BE2C (cell line): ENCODE results near the gene NPAS1. TPM values are rescaled to one million over a fixed set of nuclear protein-coding genes. Genes with fewer than 3 reads are reported as not detected.

Source experiments
- DNase-seq: peaks from one replicate; pipeline ENCODE4 v3.0.0-alpha.2; 2020
- H3K27me3 ChIP-seq: fragments of 250-450 bp; sonication (Bioruptor Pico); 2 replicates; pipeline ENCODE4 v1.5.1; 2020; ENCODE audit warnings: mild to moderate bottlenecking
- H3K36me3 ChIP-seq: fragments of 250-450 bp; sonication (Bioruptor Pico); 2 replicates; pipeline ENCODE4 v1.5.1; 2020; ENCODE audit warnings: mild to moderate bottlenecking
- H3K4me1 ChIP-seq: fragments of 250-450 bp; sonication (Bioruptor Pico); 2 replicates; pipeline ENCODE4 v1.5.1; 2020
- H3K4me3 ChIP-seq: 2 replicates; pipeline ENCODE4 v1.5.1; 2011; ENCODE audit warnings: low read depth, low read length
- H3K9me3 ChIP-seq: fragments of 250-450 bp; sonication (Bioruptor Pico); 2 replicates; pipeline ENCODE4 v1.5.1; 2020
- polyA plus RNA-seq: library from polyadenylated mRNA; unstranded; fragments of >200 nt; gene quantifications from one replicate; pipeline ENCODE4 v1.2.1, GENCODE V29; 2012; ENCODE audit warnings: low read depth, missing spikeins; ENCODE audit not compliant: insufficient read length, insufficient read depth
- TF ChIP-seq, protein P1 (sequence below): IDR thresholded peaks from 2 replicates; pipeline ENCODE4 v1.5.1; 2012; ENCODE audit warnings: mild to moderate bottlenecking, low read depth, low read length

Gene NPAS1, protein sequence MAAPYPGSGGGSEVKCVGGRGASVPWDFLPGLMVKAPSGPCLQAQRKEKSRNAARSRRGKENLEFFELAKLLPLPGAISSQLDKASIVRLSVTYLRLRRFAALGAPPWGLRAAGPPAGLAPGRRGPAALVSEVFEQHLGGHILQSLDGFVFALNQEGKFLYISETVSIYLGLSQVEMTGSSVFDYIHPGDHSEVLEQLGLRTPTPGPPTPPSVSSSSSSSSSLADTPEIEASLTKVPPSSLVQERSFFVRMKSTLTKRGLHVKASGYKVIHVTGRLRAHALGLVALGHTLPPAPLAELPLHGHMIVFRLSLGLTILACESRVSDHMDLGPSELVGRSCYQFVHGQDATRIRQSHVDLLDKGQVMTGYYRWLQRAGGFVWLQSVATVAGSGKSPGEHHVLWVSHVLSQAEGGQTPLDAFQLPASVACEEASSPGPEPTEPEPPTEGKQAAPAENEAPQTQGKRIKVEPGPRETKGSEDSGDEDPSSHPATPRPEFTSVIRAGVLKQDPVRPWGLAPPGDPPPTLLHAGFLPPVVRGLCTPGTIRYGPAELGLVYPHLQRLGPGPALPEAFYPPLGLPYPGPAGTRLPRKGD
- polyA plus RNA-seq = 1.4 TPM

DNA sequence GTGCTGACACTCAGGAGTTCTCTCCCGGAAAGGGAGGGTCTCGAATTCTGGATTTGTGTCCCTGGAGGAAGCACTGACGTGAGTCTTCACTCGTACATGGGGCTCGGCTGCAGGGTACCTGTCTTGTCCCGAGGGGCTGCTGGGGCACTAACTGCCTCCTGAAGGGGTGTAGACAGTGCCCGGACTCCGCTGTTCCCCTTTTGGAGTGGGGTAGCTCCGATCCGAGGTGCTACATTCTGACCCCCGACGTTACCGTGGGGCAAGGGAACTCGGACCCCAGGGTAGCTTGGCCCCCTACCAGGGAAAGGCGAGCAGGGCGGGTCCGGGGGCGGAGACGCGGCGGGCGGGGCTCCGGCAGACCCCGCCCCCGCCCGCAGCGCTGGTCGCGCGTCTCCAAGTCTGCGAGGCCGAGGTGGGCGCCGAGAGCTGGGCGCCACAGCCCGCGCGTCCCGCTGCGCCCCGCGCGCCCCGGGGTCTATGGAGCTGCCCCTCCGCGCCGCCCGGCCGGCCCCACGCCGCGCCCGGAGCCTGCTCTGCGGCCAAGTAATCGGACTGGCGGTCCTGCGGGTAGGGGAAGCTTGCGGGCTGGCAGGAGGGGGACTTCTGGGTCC is at the start of gene NPAS1:
TSS of gene NPAS1 (plus strand) at position 407 of the 611 bp plus-strand sequence. CDS start 1,211 bp downstream, outside the sequence.
- no peaks in the 10 kb centered on the region for H3K9me3 ChIP-seq
- DNase-seq = no peak
- no peaks in the 10 kb centered on the region for H3K36me3 ChIP-seq
- peaks cover 60% of the 10 kb centered on the region for H3K27me3 ChIP-seq
- TF ChIP-seq, protein P1, sequence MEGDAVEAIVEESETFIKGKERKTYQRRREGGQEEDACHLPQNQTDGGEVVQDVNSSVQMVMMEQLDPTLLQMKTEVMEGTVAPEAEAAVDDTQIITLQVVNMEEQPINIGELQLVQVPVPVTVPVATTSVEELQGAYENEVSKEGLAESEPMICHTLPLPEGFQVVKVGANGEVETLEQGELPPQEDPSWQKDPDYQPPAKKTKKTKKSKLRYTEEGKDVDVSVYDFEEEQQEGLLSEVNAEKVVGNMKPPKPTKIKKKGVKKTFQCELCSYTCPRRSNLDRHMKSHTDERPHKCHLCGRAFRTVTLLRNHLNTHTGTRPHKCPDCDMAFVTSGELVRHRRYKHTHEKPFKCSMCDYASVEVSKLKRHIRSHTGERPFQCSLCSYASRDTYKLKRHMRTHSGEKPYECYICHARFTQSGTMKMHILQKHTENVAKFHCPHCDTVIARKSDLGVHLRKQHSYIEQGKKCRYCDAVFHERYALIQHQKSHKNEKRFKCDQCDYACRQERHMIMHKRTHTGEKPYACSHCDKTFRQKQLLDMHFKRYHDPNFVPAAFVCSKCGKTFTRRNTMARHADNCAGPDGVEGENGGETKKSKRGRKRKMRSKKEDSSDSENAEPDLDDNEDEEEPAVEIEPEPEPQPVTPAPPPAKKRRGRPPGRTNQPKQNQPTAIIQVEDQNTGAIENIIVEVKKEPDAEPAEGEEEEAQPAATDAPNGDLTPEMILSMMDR = no peak
- no peaks in the 10 kb centered on the region; the same call in 1 of the 2 replicates for H3K4me1 ChIP-seq
- no peak within 1 kb of the TSS for H3K4me3 ChIP-seq

DNA sequence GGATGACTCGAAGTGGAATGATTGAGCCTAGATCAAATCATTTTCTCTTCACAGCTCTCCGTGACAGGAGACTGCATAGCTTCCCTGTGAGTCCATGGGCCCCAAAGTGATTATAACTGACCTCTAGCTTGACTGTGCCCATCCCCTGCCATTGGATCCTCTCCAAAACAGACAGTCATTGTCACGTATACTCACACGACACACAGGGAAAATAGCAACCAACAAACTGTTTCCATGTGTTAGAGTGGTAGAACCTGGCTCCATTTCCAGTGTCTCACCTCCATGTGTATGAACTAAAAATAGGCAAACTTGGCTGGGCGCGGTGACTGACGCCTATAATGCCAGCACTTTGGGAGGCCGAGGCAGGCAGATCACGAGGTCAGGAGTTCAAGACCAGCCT is 48.8 kb upstream of the NPAS1 start:
- Histone ChIP-seq H3K36me3 (no peaks in the 10 kb centered on the region; the same call in 1 of the 2 replicates), H3K27me3 (no peaks in the 10 kb centered on the region), H3K9me3 (no peaks in the 10 kb centered on the region), H3K4me3 (no peak overlapping the region), H3K4me1 (no peaks in the 10 kb centered on the region)
- DNase-seq = no peak
- TF ChIP-seq, protein P1 = no peak

DNA sequence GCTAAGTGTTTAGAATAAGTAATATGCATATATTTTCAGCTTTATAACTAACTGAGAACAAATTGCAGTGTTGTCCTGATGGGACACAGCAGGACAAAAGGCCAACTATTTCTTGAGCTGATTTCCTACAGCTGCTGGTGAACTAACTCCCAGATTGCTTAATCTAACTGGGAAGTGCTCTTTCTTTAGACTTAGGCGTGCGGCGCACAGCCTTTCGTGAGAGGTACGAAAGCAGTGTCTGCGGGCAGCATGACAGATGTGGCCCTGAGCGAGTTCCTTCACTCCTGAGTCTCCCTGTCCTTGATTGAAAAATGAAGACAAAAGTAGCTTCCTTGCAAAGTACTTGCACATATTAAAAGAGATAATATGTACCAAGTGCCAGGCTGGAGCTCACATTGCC is 47.3 kb upstream of the NPAS1 start:
- H3K9me3 ChIP-seq = no peaks in the 10 kb centered on the region
- H3K27me3 ChIP-seq = no peaks in the 10 kb centered on the region
- peaks cover 8% of the 10 kb centered on the region for H3K4me1 ChIP-seq
- H3K36me3 ChIP-seq = no peaks in the 10 kb centered on the region; the same call in 1 of the 2 replicates
- DNase-seq = no peak
- TF ChIP-seq, protein P1 = no peak
- H3K4me3 ChIP-seq = no peak overlapping the region

DNA sequence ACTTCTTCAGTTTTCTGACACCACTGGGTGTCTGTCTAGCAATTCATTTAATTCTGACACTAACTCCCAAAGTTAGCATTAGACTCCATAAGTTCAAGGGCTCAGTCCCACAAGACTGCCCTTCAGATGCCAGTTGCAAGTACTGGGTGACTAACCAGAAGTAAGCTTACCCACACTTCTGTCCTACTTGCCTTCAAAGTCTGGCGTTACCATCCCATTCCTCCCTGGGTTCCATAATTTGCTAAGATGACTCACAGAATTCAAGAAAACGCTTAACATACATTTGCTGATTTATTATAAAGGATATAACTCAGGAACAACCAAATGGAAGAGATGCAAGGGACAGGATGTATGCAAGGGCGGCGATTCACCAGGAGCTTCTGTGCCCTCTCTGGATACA is 45.5 kb upstream of the NPAS1 start:
- no peaks in the 10 kb centered on the region; the same call in 1 of the 2 replicates for H3K36me3 ChIP-seq
- no peaks in the 10 kb centered on the region for H3K27me3 ChIP-seq
- no peaks in the 10 kb centered on the region for H3K9me3 ChIP-seq
- no peak for DNase-seq
- H3K4me1 ChIP-seq = peaks cover 8% of the 10 kb centered on the region
- TF ChIP-seq, protein P1 = no peak
- no peak overlapping the region for H3K4me3 ChIP-seq

DNA sequence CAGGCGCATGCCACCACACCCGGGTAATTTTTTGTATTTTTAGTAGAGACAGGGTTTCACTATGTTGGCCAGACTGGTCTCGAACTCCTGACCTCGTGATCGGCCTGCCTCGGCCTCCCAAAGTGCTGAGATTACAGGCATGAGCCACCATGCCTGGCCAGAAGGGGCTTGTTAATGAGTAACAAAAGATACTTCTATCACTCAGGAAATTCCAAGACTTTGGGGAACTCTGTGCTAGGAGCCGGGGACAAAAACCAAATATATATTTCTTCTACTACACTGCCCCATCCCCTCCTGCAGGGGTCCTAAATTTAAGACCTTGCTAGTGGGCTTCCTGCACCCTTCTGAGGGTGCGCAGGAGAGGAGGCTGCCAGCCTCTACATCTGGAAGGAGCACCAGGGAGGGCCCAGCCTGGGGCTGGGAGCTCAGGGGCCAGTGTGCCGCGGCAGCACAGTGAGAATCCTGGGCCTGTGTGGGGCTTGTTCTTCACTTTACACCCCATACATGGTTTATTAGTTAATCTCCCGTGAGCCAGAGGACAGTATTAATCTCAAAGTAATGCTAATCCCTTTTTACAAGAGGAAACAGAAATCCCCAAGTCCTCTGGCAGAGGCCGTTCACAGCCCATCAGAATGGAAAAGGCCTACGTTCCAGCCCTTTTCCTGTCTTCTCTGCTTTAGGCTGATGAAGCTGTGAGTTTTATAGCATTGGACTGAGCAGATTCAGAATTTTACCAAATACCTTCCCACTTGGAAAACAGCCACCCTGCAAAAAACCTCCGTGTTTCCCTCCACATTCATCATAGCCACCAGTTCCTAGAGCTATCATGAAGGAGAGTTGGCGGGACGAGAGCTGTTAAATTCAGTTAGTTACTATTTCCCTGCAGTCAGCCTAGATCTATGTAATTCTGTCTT is 44.4 kb upstream of the NPAS1 start:
- Histone ChIP-seq H3K4me1 (peaks cover 8% of the 10 kb centered on the region), H3K9me3 (no peaks in the 10 kb centered on the region), H3K36me3 (no peaks in the 10 kb centered on the region; the same call in 1 of the 2 replicates), H3K4me3 (no peak overlapping the region), H3K27me3 (no peaks in the 10 kb centered on the region)
- DNase-seq = no peak
- TF ChIP-seq, protein P1 = no peak
